IMR-90 (cell line): ENCODE measurements around the gene GPR180. TPM values are rescaled to one million over a fixed set of nuclear protein-coding genes. Genes with fewer than 3 reads are reported as not detected.

Experiments used
- ATAC-seq: fragments of 200-7000 bp; cut with Tn5 transposase; 2 replicates; pipeline ENCODE4 v1.9.1; 2020; ENCODE audit warnings: low read depth, mild to moderate bottlenecking, moderate library complexity
- BruUV-seq: library from RNA; stranded (reverse); fragments of 400-500 nt; replicated peaks from 2 replicates; lab custom pipeline; 2021; lab: Mats Ljungman, UMichigan
- CTCF ChIA-PET: fragments of 300-600 bp; formaldehyde crosslinking; extraction: SDS; loops from one replicate; lab custom pipeline; 2021; ENCODE audit warnings: antibody characterized with exemption; lab: Yijun Ruan, JAX
- POLR2A ChIA-PET: fragments of 300-600 bp; sonication (Branson Sonifier 250); formaldehyde crosslinking; loops from one replicate; lab custom pipeline; 2022; ENCODE audit warnings: antibody characterized with exemption; ENCODE audit not compliant: unreplicated experiment; lab: Charles Lee
- DNase-seq: peaks from one replicate; pipeline ENCODE4 v3.0.0; 2013
- H2AFZ ChIP-seq: replicated peaks from 2 replicates; pipeline ENCODE3; 2013; ENCODE audit warnings: low read length, mild to moderate bottlenecking; ENCODE audit not compliant: poor library complexity
- H2AK5ac ChIP-seq: 2 replicates; pipeline ENCODE4 v1.6.1; 2013; ENCODE audit warnings: low read depth, low read length, inconsistent platforms
- H2AK9ac ChIP-seq: replicated peaks from 2 replicates; pipeline ENCODE3; 2013; ENCODE audit warnings: mild to moderate bottlenecking, low read depth, low read length, moderate library complexity; ENCODE audit not compliant: poor library complexity
- H2BK120ac ChIP-seq: 2 replicates; pipeline ENCODE4 v1.6.1; 2013; ENCODE audit warnings: low read depth, low read length, inconsistent platforms
- H2BK15ac ChIP-seq: 3 replicates; pipeline ENCODE4 v1.6.1; 2013; ENCODE audit warnings: low read depth, low read length, inconsistent platforms
- H2BK20ac ChIP-seq: 2 replicates; pipeline ENCODE4 v1.6.1; 2013; ENCODE audit warnings: low read depth, mild to moderate bottlenecking, inconsistent platforms, low read length, moderate library complexity
- H2BK5ac ChIP-seq: 2 replicates; pipeline ENCODE4 v1.6.1; 2013; ENCODE audit warnings: mild to moderate bottlenecking, low read depth, low read length, inconsistent platforms; ENCODE audit not compliant: poor library complexity, severe bottlenecking
- H3K14ac ChIP-seq: replicated peaks from 2 replicates; pipeline ENCODE4 v1.6.1; 2013; ENCODE audit warnings: low read depth, low read length, inconsistent platforms
- H3K18ac ChIP-seq: 2 replicates; pipeline ENCODE4 v1.6.1; 2013; ENCODE audit warnings: low read depth, low read length, control low read depth
- H3K23ac ChIP-seq: 2 replicates; pipeline ENCODE4 v1.6.1; 2013; ENCODE audit warnings: low read depth, low read length, inconsistent platforms
- H3K27ac ChIP-seq: 2 replicates; pipeline ENCODE4 v1.5.1; 2013; ENCODE audit warnings: mild to moderate bottlenecking, control low read depth, low read length; ENCODE audit not compliant: insufficient read depth
- H3K27me3 ChIP-seq: 2 replicates; pipeline ENCODE4 v1.6.1; 2013; ENCODE audit warnings: low read length; ENCODE audit not compliant: control insufficient read depth, insufficient read depth
- H3K36me3 ChIP-seq: 2 replicates; pipeline ENCODE4 v1.6.1; 2013; ENCODE audit warnings: low read length, mixed read lengths; ENCODE audit not compliant: control insufficient read depth, insufficient read depth
- H3K4ac ChIP-seq: 2 replicates; pipeline ENCODE4 v1.6.1; 2013; ENCODE audit warnings: low read depth, low read length, inconsistent platforms
- H3K4me1 ChIP-seq: 2 replicates; pipeline ENCODE4 v1.6.1; 2013; ENCODE audit warnings: low read length, mixed read lengths; ENCODE audit not compliant: control insufficient read depth, insufficient read depth
- H3K4me2 ChIP-seq: 2 replicates; pipeline ENCODE4 v1.6.1; 2013; ENCODE audit warnings: low read depth, mild to moderate bottlenecking, control low read depth, low read length, moderate library complexity
- H3K4me3 ChIP-seq: 2 replicates; pipeline ENCODE4 v1.5.1; 2013; ENCODE audit warnings: low read depth, mild to moderate bottlenecking, control low read depth, low read length, moderate library complexity; ENCODE audit not compliant: insufficient read depth
- H3K56ac ChIP-seq: 2 replicates; pipeline ENCODE4 v1.6.1; 2013; ENCODE audit warnings: low read length, inconsistent platforms; ENCODE audit not compliant: insufficient read depth; ENCODE audit errors: extremely low read depth
- H3K79me1 ChIP-seq, 2 experiments: 2 replicates each; pipeline ENCODE4 v1.6.1; 2013; ENCODE audit warnings: low read length in 2 of 2, inconsistent platforms in 1 of 2, low read depth in 1 of 2
- H3K9ac ChIP-seq: 2 replicates; pipeline ENCODE4 v1.6.1; 2013; ENCODE audit warnings: low read depth, low read length, control low read depth
- H3K9me1 ChIP-seq: 2 replicates; pipeline ENCODE4 v1.6.1; 2013; ENCODE audit warnings: low read length, inconsistent platforms; ENCODE audit not compliant: insufficient read depth
- H3K9me3 ChIP-seq: 2 replicates; pipeline ENCODE4 v1.6.1; 2013; ENCODE audit warnings: low read length; ENCODE audit not compliant: control insufficient read depth, insufficient read depth
- H4K20me1 ChIP-seq: 2 replicates; pipeline ENCODE4 v1.6.1; 2013; ENCODE audit warnings: low read length, inconsistent platforms; ENCODE audit not compliant: insufficient read depth
- H4K5ac ChIP-seq: 2 replicates; pipeline ENCODE4 v1.6.1; 2013; ENCODE audit warnings: mild to moderate bottlenecking, low read depth, low read length, control low read depth
- H4K8ac ChIP-seq, 2 experiments: 2 replicates each; pipeline ENCODE4 v1.6.1; 2013; ENCODE audit warnings: low read depth in 2 of 2, low read length in 2 of 2, control low read depth in 1 of 2, inconsistent platforms in 1 of 2
- H4K91ac ChIP-seq: 2 replicates; pipeline ENCODE4 v1.6.1; 2013; ENCODE audit warnings: low read depth, low read length, inconsistent platforms; ENCODE audit not compliant: insufficient read depth
- BHLHE40 ChIP-seq: fragments of 150-350 bp; IDR thresholded peaks from 2 replicates; pipeline ENCODE4 v1.6.1; 2016; ENCODE audit warnings: mild to moderate bottlenecking, low read depth, low read length
- POLR2A ChIP-seq: IDR thresholded peaks from 2 replicates; pipeline ENCODE4 v1.6.1; 2012; ENCODE audit warnings: mild to moderate bottlenecking, low read depth, low read length
- RCOR1 ChIP-seq: IDR thresholded peaks from 2 replicates; pipeline ENCODE4 v1.6.1; 2012; ENCODE audit warnings: mild to moderate bottlenecking, low read length, improper control_type of control experiment; ENCODE audit not compliant: insufficient replicate concordance
- SMC3 ChIP-seq: fragments of 150-350 bp; IDR thresholded peaks from 2 replicates; pipeline ENCODE4 v1.6.1; 2016; ENCODE audit warnings: low read depth, mild to moderate bottlenecking, antibody characterized with exemption, low read length, moderate library complexity
- WGBS, 2 experiments: methylation state at CpG; one replicate each; pipeline versions ENCODE4 v1.1.5 to v1.1.7; 2013; ENCODE audit warnings: missing lambda C conversion rate in 2 of 2; ENCODE audit not compliant: insufficient read length in 1 of 2; ENCODE audit errors: extremely low coverage in 2 of 2; 5-methylcytosine and 5-hydroxymethylcytosine counted together
- dilution Hi-C: fragments of 300-500 bp; cut with HindIII; formaldehyde crosslinking; loops from one replicate; pipeline ENCODE4 v1.14.3; 2018; ENCODE audit warnings: low sequenced_read_pairs; ENCODE audit not compliant: unreplicated experiment
- in situ Hi-C: fragments of 300-500 bp; cut with MboI; formaldehyde crosslinking; loops from 3 replicates; pipeline ENCODE4 v1.14.3; 2019; ENCODE audit warnings: low sequenced_read_pairs, inconsistent platforms, mixed read lengths
- intact Hi-C: fragments of 100-400 bp; cut with micrococcal nuclease; formaldehyde crosslinking; loops from 2 replicates; pipeline ENCODE4 v1.10.0; 2022
- polyA plus RNA-seq, 3 experiments: library from polyadenylated mRNA; depleted of rRNA; stranded (reverse); fragments of >200 nt; gene quantifications; 2 replicates each; pipeline ENCODE4 v1.2.3, GENCODE V29; 2012; ENCODE audit warnings: low replicate concordance in 1 of 3
- total RNA-seq: library from RNA; depleted of rRNA; stranded (reverse); fragments of >200 nt; gene quantifications from 2 replicates; pipeline ENCODE4 v1.2.3, GENCODE V29; 2012

The GPR180 gene
- total and polyA plus RNA-seq, 2 of the 4 experiments (the other 2 are of a cell fraction) = 2.8 to 10.8 TPM

DNA sequence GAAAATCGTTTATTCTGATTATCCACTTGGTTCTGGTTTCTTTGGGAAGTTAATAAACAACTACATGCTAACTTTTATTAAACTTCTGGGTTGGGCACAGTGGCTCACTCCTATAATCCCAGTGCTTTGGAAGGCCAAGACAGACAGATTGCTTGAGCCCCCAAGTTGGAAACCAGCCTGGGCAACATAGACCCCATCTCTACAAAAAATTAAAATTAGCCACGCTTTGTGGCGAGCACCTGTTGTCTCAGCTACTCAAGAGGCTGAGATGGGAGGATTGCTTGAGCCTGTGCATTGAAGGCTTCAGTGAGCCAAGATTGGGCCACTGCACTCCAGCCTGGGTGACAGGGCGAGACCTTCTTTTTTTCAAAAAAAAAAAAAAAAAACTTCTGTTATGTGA, 21.7 kb downstream of the GPR180 start:
- Histone ChIP-seq H3K9me3 (no peaks in the 10 kb centered on the region), H4K20me1 (peaks cover 2% of the 10 kb centered on the region; the same call in 1 of the 2 replicates), H4K8ac (no peak overlapping the region), H3K14ac (no peak overlapping the region), H3K4me3 (no peak overlapping the region), H3K18ac (no peak overlapping the region), H3K27me3 (no peaks in the 10 kb centered on the region), H4K5ac (no peak overlapping the region), H3K23ac (no peak overlapping the region), H3K79me1 (peaks cover 6 to 9% of the 10 kb centered on the region in 2 experiments; a peak in 2 of 4 replicates), H2BK15ac (no peak overlapping the region), H3K36me3 (peaks cover 13% of the 10 kb centered on the region), H3K56ac (no peak overlapping the region), H2BK5ac (no peak overlapping the region), H3K4me2 (no peak overlapping the region), H3K9ac (no peak overlapping the region), H2BK120ac (no peak overlapping the region), H2AK5ac (no peak overlapping the region), H4K91ac (no peak overlapping the region), H2AK9ac (no peak overlapping the region), H2AFZ (no peak overlapping the region), H3K4me1 (no peaks in the 10 kb centered on the region), H3K9me1 (no peaks in the 10 kb centered on the region), H3K27ac (no peak overlapping the region), H2BK20ac (no peak overlapping the region), H3K4ac (no peak overlapping the region)
- BruUV-seq = no TSS peak
- DNase-seq = no peak
- CTCF ChIA-PET = interaction anchor here (0.6 kb wide), 2 partner anchors 75 to 177 kb away, joined by 3 read pairs; no protein-coding TSS in a partner anchor
- intact Hi-C loops = loop anchor here (5.0 kb wide), 1 partner anchor 84 kb away; no protein-coding TSS in a partner anchor
- WGBS, 2 experiments = no CpG with 5 or more reads among the region's 4 CpGs
- POLR2A ChIA-PET = no interaction called here
- ATAC-seq = no peak
- TF ChIP-seq BHLHE40 (no peak), RCOR1 (no peak), POLR2A (no peak), SMC3 (no peak)
- in situ Hi-C loops = loop anchor here (25.0 kb wide), 1 partner anchor 1386 kb away; the partner anchor contains the start of gene GPC6
- dilution Hi-C loops = no loop called here
